Renal pelvis (tissue), 4 donors: ENCODE results near the gene STON2. TPM values are rescaled to one million over a fixed set of nuclear protein-coding genes. Genes with fewer than 3 reads are reported as not detected.

ENCODE experiments used
- DNase-seq: peaks from one replicate; pipeline ENCODE4 v3.0.0-alpha.2; 2013
- polyA plus RNA-seq, 3 donors: library from polyadenylated mRNA; unstranded; fragments of 120-200 nt; gene quantifications; one replicate each; pipeline ENCODE4 v1.2.1, GENCODE V29; 2013; ENCODE audit not compliant: insufficient read length in 3 of 3

The STON2 gene
- polyA plus RNA-seq, 3 donors: 39.6 to 68.3 (median 54.3) TPM

DNA sequence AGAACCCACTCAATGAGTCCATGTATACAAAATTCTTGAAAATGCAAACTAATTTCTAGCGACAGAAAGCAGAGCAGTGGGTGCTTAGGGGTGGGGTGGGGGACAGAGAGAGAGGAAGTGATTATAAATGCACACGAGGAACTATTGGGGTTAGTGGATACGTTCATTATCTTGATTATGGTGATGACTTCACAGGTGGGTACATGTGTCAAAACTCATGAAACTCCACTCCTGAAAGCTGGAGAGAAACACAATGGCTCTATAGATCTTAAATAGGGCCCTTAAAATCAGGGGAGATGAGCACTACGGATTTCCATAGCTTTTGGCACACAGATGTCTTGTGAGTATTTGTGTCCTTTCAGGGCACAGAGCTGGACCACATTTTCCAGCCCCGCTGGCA lies 59.9 kb downstream of the STON2 start:
- no peak for DNase-seq

- no peak for DNase-seq
Observed at GRCh38 chr14:81337073-81337472, 63.1 kb downstream of the STON2 start.

- DNase-seq: no peak
Observed at GRCh38 chr14:81336009-81336408, 64.1 kb downstream of the STON2 start.

DNA sequence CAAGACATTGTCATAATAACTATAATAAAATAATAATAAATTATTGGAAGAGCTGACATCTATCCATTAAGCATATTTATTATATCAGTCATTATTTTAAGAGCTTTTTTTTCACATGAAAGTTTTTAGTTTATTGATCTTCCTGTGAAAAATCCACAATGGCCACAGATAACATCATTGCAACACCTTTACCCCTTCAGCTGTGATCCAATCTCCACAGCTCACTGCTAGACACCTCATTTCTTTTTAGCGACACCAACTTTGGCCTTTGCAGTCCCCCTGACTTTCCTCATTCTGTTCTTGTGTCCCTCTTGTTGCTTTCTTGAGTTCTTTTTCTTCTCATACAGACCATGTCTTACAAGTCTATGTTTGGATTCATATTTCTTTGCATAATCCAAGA lies 67.4 kb downstream of the STON2 start:
- DNase-seq: no peak

GRCh38 chr14:81331229-81332021 lies 68.7 kb downstream of the STON2 start:
- no peak for DNase-seq

- DNase-seq: no peak
Observed at GRCh38 chr14:81330619-81331122, 69.5 kb downstream of the STON2 start.

DNA sequence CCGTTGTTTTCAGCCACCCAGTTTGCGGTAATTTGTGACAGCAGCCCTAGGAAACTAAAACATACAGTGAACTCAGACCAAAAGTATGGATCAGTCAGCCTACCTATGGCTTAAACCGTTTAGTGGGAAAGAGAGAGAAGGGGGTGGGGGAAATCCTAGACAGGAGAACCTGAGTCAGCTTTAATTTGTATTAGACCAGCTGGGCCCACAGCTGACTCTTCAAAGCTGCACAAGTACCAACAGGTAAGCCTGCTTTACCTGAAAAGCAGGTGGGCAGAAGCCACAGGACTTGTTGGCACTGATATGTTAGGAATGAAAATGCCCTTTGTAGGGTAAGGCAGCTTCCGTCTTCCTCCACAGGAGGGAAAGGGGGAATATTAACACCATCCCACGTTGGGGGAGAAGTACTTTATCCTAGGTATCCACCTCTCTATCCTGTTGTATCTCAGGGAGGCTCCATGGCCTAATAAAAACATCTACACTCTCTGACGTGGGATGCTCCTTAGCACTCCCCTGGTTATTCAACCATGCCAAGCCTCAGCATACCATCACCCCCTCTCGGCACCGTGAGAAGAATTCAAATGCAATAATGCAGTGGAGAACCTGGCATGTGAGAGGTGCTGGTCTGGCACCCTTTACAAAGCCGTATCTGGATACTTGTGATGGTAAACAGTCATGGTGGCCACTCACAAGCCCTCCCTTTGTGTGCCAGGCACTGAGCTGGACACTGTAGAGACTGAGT lies 70.3 kb downstream of the STON2 start:
- no peak for DNase-seq

DNA sequence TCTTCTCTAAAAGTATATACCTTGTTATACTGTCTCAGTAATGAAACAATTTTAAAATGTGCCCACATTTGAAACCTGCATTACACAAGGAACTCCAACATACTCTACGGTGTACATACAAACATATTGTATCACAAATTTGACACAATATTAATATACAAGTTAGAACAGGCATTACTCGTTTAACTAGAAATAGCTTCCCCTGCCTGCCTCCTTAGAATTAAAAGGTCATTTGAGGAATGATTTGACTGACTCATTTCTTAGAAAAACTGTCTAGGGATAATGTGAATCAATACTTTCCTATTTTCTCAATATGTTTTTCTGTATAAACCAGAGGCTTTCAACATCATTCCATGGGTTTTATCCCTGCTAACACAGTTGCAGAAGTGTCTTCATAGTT lies 73.7 kb downstream of the STON2 start:
- DNase-seq: no peak

- no peak for DNase-seq
Observed at GRCh38 chr14:81324011-81324410, 76.1 kb downstream of the STON2 start.

DNA sequence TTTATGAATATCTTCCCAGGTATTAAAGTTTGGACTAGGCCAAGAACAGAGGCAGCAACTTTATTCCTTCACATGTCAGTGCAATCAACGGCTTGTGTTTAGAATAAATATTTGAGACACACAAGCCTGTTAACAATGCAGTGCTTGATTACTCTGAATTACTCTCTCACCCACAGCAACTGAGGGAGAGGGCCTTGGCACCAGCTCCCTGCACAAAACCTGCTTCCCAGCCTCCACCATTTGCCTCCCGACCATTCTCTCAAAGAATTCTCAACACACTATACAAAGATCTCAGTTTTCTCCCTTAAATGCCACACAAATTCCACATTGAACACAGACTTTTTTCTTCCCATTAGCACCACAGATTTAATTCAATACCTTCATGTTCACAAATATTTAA lies 77.0 kb downstream of the STON2 start:
- no peak for DNase-seq

GRCh38 chr14:81319946-81320345 lies 80.2 kb downstream of the STON2 start:
- DNase-seq: no peak

- DNase-seq: no peak
Observed at GRCh38 chr14:81319314-81319713, 80.8 kb downstream of the STON2 start.

DNA sequence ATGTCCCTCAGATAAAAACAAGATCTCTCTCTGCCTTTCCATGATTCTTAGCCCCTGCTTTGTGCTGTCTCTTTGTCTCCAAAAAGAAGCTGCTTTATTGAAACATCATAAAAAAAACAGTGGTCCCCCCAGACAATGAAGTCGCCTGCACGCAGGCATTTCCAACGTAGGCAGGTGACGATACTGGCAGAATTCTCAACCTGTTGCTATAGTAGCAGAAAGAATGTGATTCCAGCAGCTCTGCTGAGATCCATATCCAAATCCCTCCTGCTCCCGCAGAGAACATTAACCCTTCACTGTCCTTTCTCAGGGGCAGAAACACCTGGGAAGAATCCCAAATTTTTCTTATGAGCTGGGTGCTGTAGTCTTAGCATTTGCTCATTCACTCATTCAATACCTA lies 84.8 kb downstream of the STON2 start:
- no peak for DNase-seq

- DNase-seq: no peak
Observed at GRCh38 chr14:81314443-81315175, 85.5 kb downstream of the STON2 start.

DNA sequence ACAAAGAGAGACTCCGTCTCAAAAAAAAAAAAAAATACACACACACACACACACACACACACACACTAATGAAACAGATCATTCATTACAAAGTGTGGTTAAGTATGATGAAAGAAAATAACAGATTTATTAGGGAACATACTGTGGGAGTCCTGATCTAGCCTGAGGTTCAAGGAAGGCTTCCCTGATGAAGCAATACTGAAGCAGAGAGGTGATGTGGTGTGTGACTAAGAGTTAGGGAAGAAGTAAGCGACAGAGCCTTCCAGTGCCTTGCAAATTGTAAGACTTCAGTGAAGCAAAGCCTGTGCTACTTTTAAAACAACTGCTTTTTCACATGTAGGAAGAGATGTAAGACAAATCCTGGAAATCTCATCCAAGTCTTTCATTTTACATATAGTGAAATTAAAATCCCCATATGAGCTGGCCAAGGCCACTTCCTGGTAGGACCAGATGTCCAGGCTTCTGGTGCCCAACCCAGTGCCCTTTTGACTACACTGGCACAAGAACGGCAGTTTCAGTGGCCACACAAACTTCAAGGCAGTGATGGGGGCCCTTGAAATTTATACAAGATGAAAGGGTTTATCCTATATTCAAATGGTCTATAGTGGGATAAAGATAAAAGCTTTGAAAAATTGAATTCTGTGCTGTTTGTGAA lies 86.2 kb downstream of the STON2 start:
- DNase-seq: no peak

DNA sequence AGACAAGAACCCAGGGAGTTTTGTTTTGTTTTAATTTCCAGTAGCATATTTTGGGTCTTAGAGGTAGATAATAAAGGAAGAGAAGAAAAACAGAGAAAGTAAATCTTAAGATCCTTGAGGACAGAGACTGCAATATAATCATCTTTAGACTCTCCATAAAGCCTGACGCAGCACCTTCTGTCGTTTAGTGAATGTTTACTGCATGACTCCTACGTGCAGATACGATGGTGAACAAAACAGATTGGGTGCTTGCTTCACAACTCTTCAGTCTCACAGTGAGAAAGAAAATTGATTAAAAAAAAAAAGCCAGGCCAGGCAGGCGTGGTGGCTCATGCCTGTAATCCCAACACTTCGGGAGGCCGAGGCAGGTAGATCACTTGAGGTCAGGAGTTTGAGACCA lies 86.9 kb downstream of the STON2 start:
- no peak for DNase-seq

- no peak for DNase-seq
Observed at GRCh38 chr14:81312289-81312876, 87.7 kb downstream of the STON2 start.

DNA sequence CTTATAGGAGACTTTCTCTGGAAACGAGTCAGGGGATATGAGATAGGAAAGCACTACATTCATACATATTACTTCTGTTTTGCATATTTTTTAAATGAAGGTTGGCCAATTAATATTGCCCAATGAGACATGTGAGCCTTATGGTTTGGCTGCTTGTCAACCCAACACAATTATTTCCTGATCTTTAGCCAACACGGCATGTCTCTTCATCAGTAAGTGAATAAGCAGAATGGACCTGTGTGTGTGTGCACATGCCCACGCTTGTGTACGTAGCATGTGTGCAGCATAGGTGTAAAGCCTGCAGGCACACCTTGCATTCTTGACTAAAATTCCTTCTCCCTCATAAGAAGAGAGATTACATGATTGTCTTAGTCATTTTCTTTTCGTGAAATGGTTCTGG lies 88.3 kb downstream of the STON2 start:
- DNase-seq: no peak

DNA sequence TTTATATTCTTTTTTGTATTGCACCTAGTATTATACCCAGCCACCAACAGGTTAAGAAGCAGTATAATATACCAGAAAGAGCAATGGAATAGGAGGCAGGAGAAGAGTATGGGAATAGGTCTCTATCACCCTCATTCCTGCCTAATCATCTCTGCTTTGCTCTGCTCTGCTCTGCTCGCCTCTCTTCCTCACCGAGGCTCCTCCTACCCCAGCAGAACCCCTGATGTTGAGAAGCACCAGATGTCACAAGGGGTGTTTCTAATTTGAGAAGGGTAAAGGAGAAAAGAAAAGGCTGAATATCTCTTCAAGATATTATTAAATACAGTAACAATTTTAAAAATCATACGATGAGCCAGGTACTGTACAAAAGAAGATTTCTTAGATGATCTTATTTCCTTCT lies 89.0 kb downstream of the STON2 start:
- DNase-seq: no peak

- no peak for DNase-seq
Observed at GRCh38 chr14:81310606-81311005, 89.5 kb downstream of the STON2 start.

- DNase-seq: no peak
Observed at GRCh38 chr14:81309511-81309910, 90.6 kb downstream of the STON2 start.

GRCh38 chr14:81305743-81306142 lies 94.4 kb downstream of the STON2 start:
- no peak for DNase-seq
